NK-92 treated with Interleukin-12 subunit alpha and Interleukin-12 subunit beta, amount 100 ng/mL, for 24 hours (cell line): Measurements from ENCODE around the gene AHCTF1.
A peak's percentile ranks its signal among the peaks of the same experiment; 100 is the strongest.
"Not testable (repeated sequence)": the region's sequence is repeated elsewhere in the genome, so short reads cannot be mapped to it uniquely, and the experiment has no call there.

Experiments used
- DNase-seq: peaks from one replicate; lab custom pipeline; 2025; lab: John Stamatoyannopoulos, UW

The AHCTF1 gene

GRCh38 chr1:246838118-246838456, 93.7 kb downstream of the AHCTF1 start:
- DNase-seq: no peak

GRCh38 chr1:246837418-246838117, 94.2 kb downstream of the AHCTF1 start:
- DNase-seq: no peak

GRCh38 chr1:246836209-246836966, 95.4 kb downstream of the AHCTF1 start:
- DNase-seq: no peak

GRCh38 chr1:246831543-246831942, 100.2 kb downstream of the AHCTF1 start:
- no peak for DNase-seq

- DNase-seq: no peak
Observed at GRCh38 chr1:246828818-246829217, 102.9 kb downstream of the AHCTF1 start.

- DNase-seq: no peak
Observed at GRCh38 chr1:246827396-246827795, 104.4 kb downstream of the AHCTF1 start.

GRCh38 chr1:246825557-246826175, 106.1 kb downstream of the AHCTF1 start:
- DNase-seq: no peak

- DNase-seq: no peak
Observed at GRCh38 chr1:246824541-246824940, 107.2 kb downstream of the AHCTF1 start.

- not testable (repeated sequence) for DNase-seq
Observed at GRCh38 chr1:246822154-246822553, 109.6 kb downstream of the AHCTF1 start.

- no peak for DNase-seq
Observed at GRCh38 chr1:246820666-246821065, 111.1 kb downstream of the AHCTF1 start.

- peak; percentile 17 for DNase-seq
Observed at GRCh38 chr1:246817778-246818177, 114.0 kb downstream of the AHCTF1 start.

- no peak for DNase-seq
Observed at GRCh38 chr1:246815693-246816270, 116.0 kb downstream of the AHCTF1 start.

GRCh38 chr1:246814890-246815289, 116.9 kb downstream of the AHCTF1 start:
- DNase-seq: no peak

- not testable (repeated sequence) for DNase-seq
Observed at GRCh38 chr1:246813325-246813724, 118.4 kb downstream of the AHCTF1 start.

- DNase-seq: no peak
Observed at GRCh38 chr1:246811985-246812384, 119.8 kb downstream of the AHCTF1 start.

- no peak for DNase-seq
Observed at GRCh38 chr1:246809473-246809872, 122.3 kb downstream of the AHCTF1 start.

- DNase-seq: no peak
Observed at GRCh38 chr1:246805135-246805716, 126.5 kb downstream of the AHCTF1 start.

GRCh38 chr1:246803883-246804282, 127.9 kb downstream of the AHCTF1 start:
- DNase-seq: no peak

GRCh38 chr1:246803373-246803772, 128.4 kb downstream of the AHCTF1 start:
- no peak for DNase-seq

GRCh38 chr1:246801241-246802020, 130.3 kb downstream of the AHCTF1 start:
- no peak for DNase-seq

GRCh38 chr1:246800756-246801155, 131.0 kb downstream of the AHCTF1 start:
- DNase-seq: no peak

GRCh38 chr1:246800356-246800755, 131.4 kb downstream of the AHCTF1 start:
- no peak for DNase-seq
